ENCODE data around the gene DCAF15. TPM values are rescaled to one million over a fixed set of nuclear protein-coding genes. Genes with fewer than 3 reads are reported as not detected.

Gene DCAF15
- total RNA-seq, 1 donor from 2014 or later = 83.4 TPM

DNA sequence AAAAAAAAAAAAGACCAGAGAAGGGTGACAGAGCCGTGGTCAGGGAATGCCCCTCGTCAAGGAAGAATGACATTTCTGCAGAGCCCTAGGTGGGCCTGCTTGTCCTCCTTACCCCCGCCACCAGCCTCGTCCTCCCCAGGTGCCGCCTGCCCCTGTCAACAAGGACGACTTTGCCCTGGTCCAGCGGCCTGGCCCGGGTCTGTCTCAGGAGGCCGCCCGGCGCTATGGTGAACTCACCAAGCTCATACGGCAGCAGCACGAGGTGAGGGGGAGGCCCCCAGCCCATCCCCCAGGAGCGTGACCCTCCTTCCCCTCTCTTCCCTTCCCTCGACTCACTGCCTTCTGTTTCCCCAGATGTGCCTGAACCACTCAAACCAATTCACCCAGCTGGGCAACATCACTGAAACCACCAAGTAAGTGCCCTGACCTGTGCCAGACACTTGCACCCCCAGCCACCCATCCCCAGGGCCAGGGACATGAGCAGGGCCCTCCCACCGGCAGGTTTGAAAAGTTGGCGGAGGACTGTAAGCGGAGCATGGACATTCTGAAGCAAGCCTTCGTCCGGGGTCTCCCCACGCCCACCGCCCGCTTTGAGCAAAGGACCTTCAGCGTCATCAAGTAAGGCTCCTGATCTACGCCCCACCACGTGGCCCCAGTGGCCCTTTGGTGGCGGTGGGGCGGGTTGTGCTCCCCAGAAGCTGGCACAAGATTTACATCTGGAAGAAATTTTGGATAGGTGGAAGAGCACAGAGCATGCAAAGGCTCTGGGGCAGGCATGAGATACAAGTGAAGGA lies 28.9 kb upstream of the DCAF15 start:
- Mint-ChIP-seq H3K4me3 (no peak overlapping the region), H3K9me3 (peaks cover 3% of the 10 kb centered on the region), H3K27ac (no peak overlapping the region), H3K27me3 (no peaks in the 10 kb centered on the region), H3K4me1 (no peaks in the 10 kb centered on the region), H3K36me3 (ENCODE audit: low read depth) (peaks cover 69% of the 10 kb centered on the region)
- ATAC-seq (ENCODE audit: low read depth) (no peak), DNase-seq (no peak)
- intact Hi-C loops (cut with micrococcal nuclease) = no loop called here
- TF ChIP-seq, protein P1, sequence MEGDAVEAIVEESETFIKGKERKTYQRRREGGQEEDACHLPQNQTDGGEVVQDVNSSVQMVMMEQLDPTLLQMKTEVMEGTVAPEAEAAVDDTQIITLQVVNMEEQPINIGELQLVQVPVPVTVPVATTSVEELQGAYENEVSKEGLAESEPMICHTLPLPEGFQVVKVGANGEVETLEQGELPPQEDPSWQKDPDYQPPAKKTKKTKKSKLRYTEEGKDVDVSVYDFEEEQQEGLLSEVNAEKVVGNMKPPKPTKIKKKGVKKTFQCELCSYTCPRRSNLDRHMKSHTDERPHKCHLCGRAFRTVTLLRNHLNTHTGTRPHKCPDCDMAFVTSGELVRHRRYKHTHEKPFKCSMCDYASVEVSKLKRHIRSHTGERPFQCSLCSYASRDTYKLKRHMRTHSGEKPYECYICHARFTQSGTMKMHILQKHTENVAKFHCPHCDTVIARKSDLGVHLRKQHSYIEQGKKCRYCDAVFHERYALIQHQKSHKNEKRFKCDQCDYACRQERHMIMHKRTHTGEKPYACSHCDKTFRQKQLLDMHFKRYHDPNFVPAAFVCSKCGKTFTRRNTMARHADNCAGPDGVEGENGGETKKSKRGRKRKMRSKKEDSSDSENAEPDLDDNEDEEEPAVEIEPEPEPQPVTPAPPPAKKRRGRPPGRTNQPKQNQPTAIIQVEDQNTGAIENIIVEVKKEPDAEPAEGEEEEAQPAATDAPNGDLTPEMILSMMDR (IDR thresholded peaks at IDR 0.05) = no peak
- ChIA-PET CTCF (no interaction called here), POLR2A (no interaction called here)

DNA sequence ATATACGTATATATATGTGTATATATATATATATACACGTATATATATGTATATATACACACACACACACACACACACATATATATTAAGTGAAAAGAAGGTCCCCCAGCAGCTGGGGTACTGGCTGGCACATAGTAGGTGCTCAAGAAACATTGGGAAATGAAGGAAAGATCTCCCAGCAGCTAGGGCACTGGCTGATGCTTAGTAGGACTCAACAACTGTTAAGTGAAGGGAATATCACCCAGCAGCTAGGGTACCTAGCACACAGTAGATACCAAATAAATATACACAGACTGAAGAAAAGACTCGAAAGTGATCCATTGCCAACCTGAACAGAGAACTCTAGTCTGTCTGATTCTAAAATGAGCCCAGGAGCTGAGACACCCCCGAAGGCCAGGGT lies 26.3 kb upstream of the DCAF15 start:
- intact Hi-C loops (cut with micrococcal nuclease) = no loop called here
- TF ChIP-seq, protein P1 (IDR thresholded peaks at IDR 0.05) = no peak
- no peak overlapping the region for H3K27ac Mint-ChIP-seq
- no peak overlapping the region for H3K4me3 Mint-ChIP-seq
- H3K9me3 Mint-ChIP-seq = peaks cover 2% of the 10 kb centered on the region
- DNase-seq = no peak
- POLR2A ChIA-PET = no interaction called here
- H3K36me3 Mint-ChIP-seq (ENCODE audit: low read depth) = peaks cover 58% of the 10 kb centered on the region
- CTCF ChIA-PET = no interaction called here
- no peaks in the 10 kb centered on the region for H3K27me3 Mint-ChIP-seq
- ATAC-seq (ENCODE audit: low read depth) = no peak
- no peaks in the 10 kb centered on the region for H3K4me1 Mint-ChIP-seq

DNA sequence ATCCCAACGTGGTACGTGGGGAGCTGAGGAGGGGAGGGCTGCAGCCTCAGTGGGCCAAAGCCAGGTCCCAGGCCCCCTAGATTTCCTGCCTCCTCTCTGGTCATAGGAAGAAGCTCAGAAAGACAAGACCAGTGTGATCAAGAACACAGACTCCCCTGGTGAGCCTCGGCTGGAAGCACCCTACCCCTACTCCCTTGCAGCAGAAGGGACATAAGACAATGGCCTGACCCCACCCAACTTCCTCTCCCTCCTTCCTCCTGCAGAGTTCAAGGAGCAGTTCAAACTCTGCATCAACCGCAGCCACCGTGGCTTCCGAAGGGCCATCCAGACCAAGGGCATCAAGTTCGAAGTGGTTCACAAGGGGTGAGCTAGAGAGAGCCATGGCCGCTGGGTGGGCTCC lies 25.6 kb upstream of the DCAF15 start:
- TF ChIP-seq, protein P1 (IDR thresholded peaks at IDR 0.05) = no peak
- Mint-ChIP-seq H3K27me3 (no peaks in the 10 kb centered on the region), H3K4me3 (no peak overlapping the region), H3K9me3 (no peaks in the 10 kb centered on the region), H3K27ac (no peak overlapping the region), H3K4me1 (no peaks in the 10 kb centered on the region), H3K36me3 (ENCODE audit: low read depth) (peaks cover 51% of the 10 kb centered on the region)
- ChIA-PET POLR2A (no interaction called here), CTCF (no interaction called here)
- ATAC-seq (ENCODE audit: low read depth) (no peak), DNase-seq (no peak)
- intact Hi-C loops (cut with micrococcal nuclease) = no loop called here

DNA sequence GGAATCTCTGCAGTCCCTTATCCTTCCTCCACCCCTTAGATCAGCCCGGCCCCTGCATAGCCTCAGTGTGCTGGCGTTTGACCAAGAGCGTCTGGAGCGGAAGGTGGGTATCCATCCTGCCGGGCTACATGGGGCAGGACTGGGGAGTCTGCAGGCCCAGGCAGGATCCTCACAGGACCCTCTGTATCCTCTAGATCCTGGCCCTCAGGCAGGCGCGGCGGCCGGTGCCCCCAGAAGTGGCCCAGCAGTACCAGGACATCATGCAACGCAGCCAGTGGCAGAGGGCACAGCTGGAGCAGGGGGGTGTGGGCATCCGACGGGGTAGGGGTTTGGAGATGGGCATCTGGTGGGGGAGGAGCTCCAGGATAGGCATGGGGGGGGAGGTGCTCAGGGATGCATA lies 23.0 kb upstream of the DCAF15 start:
- ChIA-PET POLR2A (interaction anchor here (0.5 kb wide), 1 partner anchor 32 kb away, joined by 6 read pairs; no protein-coding TSS in a partner anchor), CTCF (no interaction called here)
- H3K4me1 Mint-ChIP-seq = peaks cover 2% of the 10 kb centered on the region
- ATAC-seq (ENCODE audit: low read depth) = no peak
- TF ChIP-seq, protein P1 (IDR thresholded peaks at IDR 0.05) = no peak
- no peaks in the 10 kb centered on the region for H3K27me3 Mint-ChIP-seq
- no peaks in the 10 kb centered on the region for H3K9me3 Mint-ChIP-seq
- no peak for DNase-seq
- H3K4me3 Mint-ChIP-seq = no peak overlapping the region
- H3K27ac Mint-ChIP-seq = no peak overlapping the region
- intact Hi-C loops (cut with micrococcal nuclease) = no loop called here
- peaks cover 33% of the 10 kb centered on the region for H3K36me3 Mint-ChIP-seq (ENCODE audit: low read depth)

DNA sequence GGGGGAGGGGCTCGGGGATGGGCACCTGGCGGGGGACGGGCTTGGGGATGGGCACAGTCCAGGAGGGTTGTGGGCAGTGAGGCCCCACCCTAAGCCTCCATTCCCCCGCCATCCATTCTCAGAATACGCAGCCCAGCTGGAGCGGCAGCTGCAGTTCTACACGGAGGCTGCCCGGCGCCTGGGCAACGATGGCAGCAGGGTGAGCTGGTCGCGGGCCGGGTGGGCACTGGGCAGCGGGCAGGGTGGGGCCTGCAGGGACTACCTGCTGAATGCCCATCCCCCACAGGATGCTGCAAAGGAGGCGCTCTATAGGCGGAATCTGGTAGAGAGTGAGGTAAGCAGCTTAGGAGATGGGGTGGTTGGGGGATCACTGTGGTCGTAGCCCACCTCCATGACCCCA lies 22.4 kb upstream of the DCAF15 start:
- H3K27me3 Mint-ChIP-seq = no peaks in the 10 kb centered on the region
- DNase-seq (no peak), ATAC-seq (ENCODE audit: low read depth) (no peak)
- H3K27ac Mint-ChIP-seq = no peak overlapping the region
- CTCF ChIA-PET = no interaction called here
- H3K36me3 Mint-ChIP-seq (ENCODE audit: low read depth) = peaks cover 30% of the 10 kb centered on the region
- H3K9me3 Mint-ChIP-seq = no peaks in the 10 kb centered on the region
- POLR2A ChIA-PET = interaction anchor here (0.5 kb wide), 1 partner anchor 31 kb away, joined by 6 read pairs; no protein-coding TSS in a partner anchor
- intact Hi-C loops (cut with micrococcal nuclease) = no loop called here
- TF ChIP-seq, protein P1 (IDR thresholded peaks at IDR 0.05) = no peak
- no peak overlapping the region for H3K4me3 Mint-ChIP-seq
- H3K4me1 Mint-ChIP-seq = peaks cover 2% of the 10 kb centered on the region

All from activated B cell treated with CpG ODN at 0.5 μM for 24 hours (primary cell).